ENCODE results near the gene ITIH4.

GRCh38 chr3:52824037-52824436 lies 6.4 kb downstream of the ITIH4 start:
- no peak for TF ChIP-seq CTCF (IDR thresholded peaks at IDR 0.05)
- TF ChIP-seq GATA2 (CRISPR knock-in tag; IDR thresholded peaks at IDR 0.05) = no peak
- no peak for TF ChIP-seq MAX (IDR thresholded peaks at IDR 0.05; ENCODE audit: low read depth)
- TF ChIP-seq EZH2phosphoT487 (IDR thresholded peaks at IDR 0.05; ENCODE audit: borderline replicate concordance, low read depth) = no peak
- no peak for TF ChIP-seq ELF1 (IDR thresholded peaks at IDR 0.05)
- TF ChIP-seq REST (IDR thresholded peaks at IDR 0.05; ENCODE audit: low read depth, low read length) = no peak
- no peak for TF ChIP-seq JUND (IDR thresholded peaks at IDR 0.05)
- no peak for TF ChIP-seq SMC3 (IDR thresholded peaks at IDR 0.05; ENCODE audit: low read depth, low read length)
- TF ChIP-seq RFX5 (IDR thresholded peaks at IDR 0.05; ENCODE audit: low read length) = no peak
- no peak for TF ChIP-seq EP300 (IDR thresholded peaks at IDR 0.05; ENCODE audit: borderline replicate concordance in 1 of 2, low read depth in 1 of 2, low read length in 1 of 2)
- no peak for TF ChIP-seq ZBTB33 (IDR thresholded peaks at IDR 0.05; ENCODE audit: borderline replicate concordance, low read depth)
- TF ChIP-seq USF2 (IDR thresholded peaks at IDR 0.05; ENCODE audit: borderline replicate concordance, low read depth, low read length) = no peak
- no peak for TF ChIP-seq SIN3A (IDR thresholded peaks at IDR 0.05; ENCODE audit: borderline replicate concordance, low read depth, low read length)
- TF ChIP-seq TCF12 (IDR thresholded peaks at IDR 0.05) = no peak

Measured in SK-N-SH (cell line).